Bronchial epithelial cell (primary cell): ENCODE data around the gene STARD5. TPM values are rescaled to one million over a fixed set of nuclear protein-coding genes. Genes with fewer than 3 reads are reported as not detected.

Experiments used
- DNase-seq: peaks from one replicate; pipeline ENCODE4 v3.0.0-alpha.2; 2010; ENCODE audit warnings: low read depth
- FAIRE-seq: peaks from 2 replicates; lab custom pipeline; 2011; peaks lifted over from hg19 to GRCh38; lab: Jason Lieb, UNC
- H3K27me3 ChIP-seq: 2 replicates; pipeline ENCODE4 v1.5.1; 2011; ENCODE audit warnings: low read length; ENCODE audit not compliant: control insufficient read depth, insufficient read depth
- H3K36me3 ChIP-seq: 2 replicates; pipeline ENCODE4 v1.5.1; 2011; ENCODE audit warnings: low read length; ENCODE audit not compliant: control insufficient read depth, insufficient read depth
- H3K4me3 ChIP-seq: 2 replicates; pipeline ENCODE4 v1.5.1; 2011; ENCODE audit warnings: mild to moderate bottlenecking, low read depth, low read length, control low read depth
- CTCF ChIP-seq: IDR thresholded peaks from 2 replicates; pipeline ENCODE4 v1.5.1; 2011; ENCODE audit warnings: mild to moderate bottlenecking, moderate library complexity, low read length, control low read depth, inconsistent platforms; ENCODE audit not compliant: insufficient read depth, severe bottlenecking
- total RNA-seq: library from RNA; depleted of rRNA; stranded (reverse); fragments of >200 nt; gene quantifications from 2 replicates; pipeline ENCODE4 v1.2.1, GENCODE V29; 2014

Gene STARD5
- total RNA-seq, 1 donor from 2014 or later: 5.0 TPM

DNA sequence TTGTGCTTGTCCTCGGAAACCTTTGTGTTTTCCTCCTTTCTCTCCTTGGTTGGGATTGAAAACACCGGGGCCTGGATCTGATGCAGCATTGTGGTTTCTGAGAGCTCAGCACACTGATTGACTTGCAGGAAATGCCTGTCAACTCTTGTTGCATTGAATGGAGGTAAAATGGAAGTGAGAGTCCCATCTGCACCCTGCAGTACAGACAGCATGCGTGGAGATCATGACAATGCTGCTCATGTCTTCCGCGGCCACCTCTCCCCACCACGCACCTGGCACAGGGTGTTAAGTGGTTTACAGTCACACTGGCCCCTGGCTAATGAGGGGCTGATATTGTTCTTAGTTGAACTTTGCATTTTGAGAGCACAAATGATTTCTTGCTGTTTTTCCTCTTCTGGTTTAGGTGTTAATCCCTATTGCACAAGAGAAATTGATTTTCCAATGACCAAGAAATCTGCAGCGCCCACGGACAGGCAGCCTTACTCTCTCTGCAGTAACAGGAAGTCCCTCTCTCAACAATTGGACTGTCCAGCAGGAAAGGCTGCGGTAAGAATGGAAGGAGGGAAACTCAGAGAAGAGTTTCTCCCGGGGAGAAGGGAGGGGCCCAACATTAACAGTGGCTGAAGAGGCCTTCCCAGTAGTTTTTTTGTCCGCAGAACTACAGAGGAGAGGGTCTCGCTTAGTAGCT, 58.5 kb downstream of the STARD5 start:
- no peak for DNase-seq
- no peak for FAIRE-seq
- no peaks in the 10 kb centered on the region for H3K27me3 ChIP-seq
- H3K4me3 ChIP-seq: no peak overlapping the region
- no peaks in the 10 kb centered on the region for H3K36me3 ChIP-seq
- no peak for TF ChIP-seq CTCF

DNA sequence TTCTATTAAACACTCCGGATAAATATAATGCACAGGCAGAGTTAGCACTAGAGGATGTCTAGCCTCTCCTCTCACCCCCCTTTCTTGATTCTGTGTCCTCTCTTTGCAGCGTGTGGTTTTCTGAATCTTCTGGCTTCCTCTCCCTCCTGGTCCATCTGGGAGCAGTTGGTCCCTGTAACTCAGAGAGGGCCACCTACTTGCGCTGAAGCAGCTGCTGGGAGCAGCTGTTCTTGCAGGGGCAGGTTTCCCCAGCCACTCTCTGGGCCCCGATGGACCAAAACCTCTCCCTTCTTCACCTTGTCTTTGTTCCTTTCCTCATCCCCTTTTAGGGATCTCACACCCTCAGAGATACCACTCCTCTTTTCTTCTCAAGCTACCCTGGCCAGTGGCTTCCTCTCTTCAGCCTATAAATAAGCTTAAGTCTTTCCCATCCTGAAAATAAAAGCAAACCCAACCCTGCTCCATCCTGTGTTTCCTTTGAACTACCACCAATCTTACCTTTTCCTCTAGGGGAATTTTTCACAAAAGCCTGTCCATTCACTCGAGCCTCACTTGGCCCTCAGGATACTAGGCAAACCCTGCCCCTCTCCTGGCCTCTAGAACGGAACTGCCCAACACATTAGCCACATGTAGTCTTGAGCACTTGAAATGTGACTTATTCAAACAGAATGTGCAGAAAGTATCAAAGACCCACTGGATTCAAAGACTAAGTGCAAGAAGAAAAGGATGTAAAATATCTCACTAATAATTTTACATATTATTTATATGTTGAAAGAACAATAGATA, 59.7 kb downstream of the STARD5 start:
- Histone ChIP-seq H3K36me3 (no peaks in the 10 kb centered on the region), H3K27me3 (no peaks in the 10 kb centered on the region), H3K4me3 (no peak overlapping the region)
- FAIRE-seq (no peak), DNase-seq (no peak)
- no peak for TF ChIP-seq CTCF

DNA sequence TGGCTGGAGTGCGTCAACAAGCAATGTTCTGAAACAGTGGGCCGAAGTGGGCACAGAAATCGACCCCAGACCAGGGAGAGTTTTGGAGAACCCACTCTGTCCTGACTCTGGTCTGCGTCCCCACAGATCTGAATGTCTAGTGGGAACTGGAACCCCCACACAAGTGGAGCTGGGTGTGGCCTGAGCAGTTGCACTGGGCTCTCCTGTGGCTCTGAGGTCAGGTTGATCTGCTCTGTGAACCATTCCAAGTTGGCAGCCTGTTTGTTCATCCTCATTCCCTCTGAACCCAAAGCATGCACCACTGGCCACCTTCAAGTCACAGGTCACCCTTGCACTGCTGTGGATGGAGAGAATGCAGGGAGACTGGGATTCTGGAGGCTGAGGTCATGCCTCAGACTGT, 60.5 kb downstream of the STARD5 start:
- Histone ChIP-seq H3K27me3 (no peaks in the 10 kb centered on the region), H3K36me3 (no peaks in the 10 kb centered on the region), H3K4me3 (no peak overlapping the region)
- no peak for TF ChIP-seq CTCF
- FAIRE-seq: no peak
- no peak for DNase-seq

GRCh38 chr15:81261172-81261811, 62.6 kb downstream of the STARD5 start:
- no peak for FAIRE-seq
- no peaks in the 10 kb centered on the region for H3K27me3 ChIP-seq

GRCh38 chr15:81259760-81260298, 64.1 kb downstream of the STARD5 start:
- H3K27me3 ChIP-seq: no peaks in the 10 kb centered on the region
- FAIRE-seq: no peak

More at GRCh38 chr15:81261172-81261811, 62.6 kb downstream of the STARD5 start:
- H3K4me3 ChIP-seq: no peak overlapping the region
- TF ChIP-seq CTCF: no peak
- H3K36me3 ChIP-seq: no peaks in the 10 kb centered on the region
- no peak for DNase-seq

More at GRCh38 chr15:81259760-81260298, 64.1 kb downstream of the STARD5 start:
- H3K4me3 ChIP-seq: no peak overlapping the region
- no peak for TF ChIP-seq CTCF
- H3K36me3 ChIP-seq: no peaks in the 10 kb centered on the region
- no peak for DNase-seq

Other genes with a start within 250 kb of the STARD5 start
- gene CFAP161, start 189.9 kb downstream of the STARD5 start, total RNA-seq: 0.26 TPM in 1 of 2 replicates, not detected in the other
- under 0.01 and 0.79 TPM in 2 replicates for gene IL16, start 127.3 kb downstream of the STARD5 start, total RNA-seq
- not detected in 2 replicates for gene TMC3, start 50.1 kb upstream of the STARD5 start, total RNA-seq